HG02642 (cell line): ENCODE data around the gene CTTN.
"Not testable (repeated sequence)": the region's sequence is repeated elsewhere in the genome, so short reads cannot be mapped to it uniquely, and the experiment has no call there.

ENCODE experiments used
- ATAC-seq: cut with Tn5 transposase; IDR thresholded peaks from one replicate; pipeline ENCODE4 v1.9.1; 2021; ENCODE audit warnings: mild to moderate bottlenecking; ENCODE audit not compliant: unreplicated experiment, poor library complexity

Gene CTTN

DNA sequence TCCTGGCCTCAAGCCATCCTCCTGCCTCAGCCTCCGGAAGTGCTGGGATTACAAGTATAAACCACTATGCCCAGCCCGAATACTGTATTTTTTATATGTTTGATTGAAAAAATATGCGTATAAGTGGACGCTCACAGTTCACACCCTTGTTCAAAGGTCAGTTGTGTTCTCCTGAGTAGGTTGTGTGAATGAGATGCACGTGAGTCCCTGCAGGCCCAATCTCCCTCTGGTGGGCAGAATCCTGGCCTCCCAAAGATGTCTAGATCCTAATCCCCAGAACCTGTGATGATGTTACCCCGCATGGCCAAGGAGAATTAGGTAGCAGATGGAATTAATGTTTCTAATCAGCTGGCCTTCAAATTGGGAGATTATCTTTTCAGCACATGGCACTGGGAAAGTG, 41.9 kb downstream of the CTTN start:
- no peak for ATAC-seq

DNA sequence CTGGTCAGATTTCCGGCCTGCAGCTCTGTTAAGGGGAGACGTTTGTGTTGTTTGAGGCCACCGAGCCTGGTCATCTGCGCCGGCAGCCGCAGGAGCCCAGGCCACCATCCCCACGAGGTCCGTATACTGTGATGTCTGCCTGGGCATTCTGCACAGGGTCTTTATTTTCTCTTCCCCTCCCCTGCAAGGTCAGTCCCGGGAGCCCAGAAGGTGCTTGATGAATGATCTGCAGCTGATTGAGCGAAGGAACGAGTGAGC, 45.4 kb downstream of the CTTN start:
- ATAC-seq: no peak

DNA sequence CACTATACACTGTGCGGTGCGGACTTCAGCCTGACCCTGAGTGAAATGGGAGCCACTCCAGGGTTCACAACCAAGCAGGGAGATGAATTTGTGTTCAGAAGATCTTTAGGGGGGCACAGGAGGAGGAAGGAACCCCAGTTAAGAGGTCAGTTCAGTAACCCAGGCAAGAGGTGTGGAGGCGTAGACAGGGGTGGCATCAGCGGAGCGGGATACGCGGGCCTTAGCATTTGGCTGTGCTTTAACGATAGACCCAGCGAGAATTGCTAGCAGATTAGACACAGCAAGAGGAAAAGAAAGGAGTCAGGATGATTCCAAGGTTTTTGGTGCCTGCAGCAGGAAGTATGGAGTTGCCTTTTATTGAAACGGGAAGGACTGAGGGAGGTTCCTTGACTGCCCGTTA, 46.8 kb downstream of the CTTN start:
- no peak for ATAC-seq

DNA sequence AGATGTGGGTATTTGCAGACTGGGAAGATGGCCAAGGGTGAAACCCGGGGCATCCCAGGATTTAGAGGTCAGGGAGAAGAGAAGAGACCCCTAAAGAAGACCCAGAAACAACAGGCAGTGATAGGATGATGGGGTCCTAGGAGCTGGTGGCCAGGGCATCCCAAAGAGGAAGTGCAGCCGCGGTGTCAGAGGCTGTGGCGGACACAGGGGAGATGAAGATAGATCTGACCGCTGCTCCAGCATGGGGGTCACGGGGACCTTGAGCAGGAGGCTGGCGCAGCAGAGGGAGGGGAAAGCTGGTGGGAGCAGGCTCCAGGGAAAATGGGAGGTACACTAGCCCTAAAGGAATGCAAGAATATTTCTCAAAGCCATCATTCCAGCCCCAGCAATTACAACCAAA, 47.3 kb downstream of the CTTN start:
- no peak for ATAC-seq

DNA sequence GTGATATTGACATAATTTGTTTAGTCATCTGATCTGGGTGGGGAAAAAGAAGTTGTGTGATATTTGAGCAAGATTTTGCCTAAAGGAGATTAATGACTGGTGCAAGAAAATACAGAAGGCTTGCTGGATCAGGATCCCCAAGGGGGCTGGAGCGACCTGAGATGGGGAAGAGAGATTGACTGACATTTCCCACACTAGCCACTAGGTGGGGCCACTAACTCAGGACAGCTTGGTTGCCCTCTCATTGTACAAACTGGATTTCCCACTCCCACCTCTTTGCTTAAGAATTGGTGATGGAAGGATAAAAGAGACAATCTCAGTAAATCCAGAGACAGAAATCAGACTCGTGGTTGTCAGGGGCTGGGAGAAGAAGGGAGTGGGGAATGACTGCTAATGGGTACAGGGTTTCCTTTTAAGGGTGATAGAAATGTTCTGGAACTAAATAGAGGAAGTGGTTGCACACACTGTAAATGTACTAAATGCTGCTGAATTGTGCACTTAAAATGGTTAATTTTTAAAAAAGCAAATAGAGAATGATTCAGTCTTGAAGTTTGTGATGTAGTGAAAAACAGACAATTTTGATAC, 50.7 kb downstream of the CTTN start:
- ATAC-seq: no peak

DNA sequence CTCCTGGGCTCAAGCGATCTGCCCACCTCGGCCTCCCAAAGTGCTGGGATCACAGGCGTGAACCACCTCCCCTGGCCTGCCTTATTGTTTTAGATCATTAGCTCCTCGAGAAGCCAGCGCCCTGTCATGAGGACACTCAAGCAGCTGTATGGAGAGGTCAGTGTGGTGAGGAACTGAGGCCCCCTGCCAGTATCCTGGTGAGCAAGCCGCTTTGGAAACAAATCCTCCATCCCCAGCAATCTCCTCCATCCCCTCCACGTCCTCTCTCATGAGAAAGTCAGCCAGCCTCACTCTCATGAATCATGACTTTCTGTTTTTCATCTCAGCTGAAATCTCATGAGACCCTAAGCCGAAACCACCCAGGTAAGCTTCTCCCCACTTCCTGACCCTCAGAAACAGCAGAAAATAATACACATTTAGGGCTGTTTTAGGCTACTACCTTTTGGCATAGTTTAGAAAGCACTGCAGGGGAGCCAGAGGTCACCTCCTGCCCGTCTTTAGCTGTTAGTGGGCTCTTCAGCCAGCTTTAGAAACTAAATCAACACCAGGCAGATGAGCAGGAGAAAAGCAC, 56.0 kb downstream of the CTTN start:
- no peak for ATAC-seq

DNA sequence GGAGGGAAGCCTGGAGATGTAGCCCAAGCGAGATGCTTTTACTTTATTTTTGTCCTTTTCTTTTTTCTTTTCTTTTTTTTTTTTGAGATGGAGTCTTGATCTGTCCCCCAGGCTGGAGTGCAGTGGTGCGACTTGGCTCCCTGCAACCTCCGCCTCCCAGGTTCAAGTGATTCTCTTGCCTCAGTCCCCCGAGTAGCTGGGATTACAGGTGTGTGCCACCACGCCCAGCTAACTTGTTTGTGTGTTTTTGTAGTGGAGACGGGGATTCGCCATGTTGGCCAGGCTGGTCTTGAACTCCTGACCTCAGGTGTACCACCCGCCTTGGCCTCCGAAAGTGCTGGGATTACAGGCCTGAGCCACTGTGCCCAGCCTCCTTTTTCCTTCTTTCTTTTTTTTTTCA, 56.5 kb downstream of the CTTN start:
- ATAC-seq: not testable (repeated sequence)

DNA sequence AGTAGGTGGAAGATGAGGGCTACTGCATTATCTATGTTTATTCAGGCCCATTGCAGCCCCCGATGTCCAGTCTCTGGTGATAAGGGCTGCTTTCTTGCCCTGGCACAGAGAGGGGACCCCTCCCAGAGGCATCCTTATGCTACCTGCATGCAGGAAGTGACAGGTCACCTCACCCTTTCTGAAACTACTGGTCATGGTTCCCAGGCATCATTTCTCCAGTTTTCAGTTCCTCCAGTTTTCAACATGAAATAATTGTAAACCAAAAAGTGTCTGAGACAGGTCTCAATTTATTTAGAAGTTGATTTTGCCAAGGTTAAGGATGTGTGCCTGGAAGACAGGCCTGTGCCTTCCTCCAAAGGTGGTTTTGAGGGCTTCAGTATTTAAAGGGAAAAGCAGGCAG, 57.0 kb downstream of the CTTN start:
- no peak for ATAC-seq

DNA sequence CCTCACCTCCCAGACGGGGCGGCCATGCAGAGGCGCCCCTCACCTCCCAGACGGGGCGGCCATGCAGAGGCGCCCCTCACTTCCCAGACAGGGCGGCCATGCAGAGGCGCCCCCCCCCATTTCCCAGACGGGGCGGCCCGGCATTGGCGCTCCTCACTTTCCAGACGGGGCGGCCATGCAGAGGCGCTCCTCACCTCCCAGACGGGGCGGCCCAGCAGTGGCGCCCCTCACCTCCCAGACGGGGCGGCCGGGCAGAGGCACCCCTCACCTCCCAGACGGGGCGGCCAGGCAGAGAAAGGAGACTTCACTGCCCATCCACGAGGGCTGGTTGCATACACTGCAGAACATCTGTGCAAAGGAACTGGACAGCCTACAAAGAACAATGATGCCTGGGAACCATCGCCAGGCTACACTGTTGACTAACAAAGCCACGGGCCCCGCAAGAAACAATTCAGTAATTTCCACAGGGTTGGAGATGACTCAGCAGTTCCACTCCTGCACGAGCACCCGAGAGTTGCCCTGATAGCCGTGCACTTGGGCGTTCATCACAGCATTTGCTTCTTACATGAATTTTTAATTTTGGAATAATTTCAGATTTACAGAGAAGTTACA, 58.7 kb downstream of the CTTN start:
- no peak for ATAC-seq

DNA sequence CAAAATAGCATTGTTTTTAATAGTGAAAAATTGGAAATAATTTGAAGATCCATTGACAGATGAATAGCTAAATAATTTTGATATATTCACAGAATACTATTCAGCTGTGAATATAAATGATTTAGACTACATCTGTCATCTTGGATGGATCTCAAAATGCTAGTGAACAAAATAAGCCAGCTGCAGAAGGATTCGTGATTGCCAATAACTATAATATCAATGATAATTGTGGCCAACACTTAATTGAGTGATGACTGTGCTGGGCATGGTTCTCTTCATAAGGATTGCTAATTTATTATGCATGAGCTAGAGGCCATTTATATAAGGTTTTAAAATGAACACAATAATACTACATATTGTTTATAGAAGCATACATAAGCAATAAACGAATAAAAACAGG, 60.4 kb downstream of the CTTN start:
- no peak for ATAC-seq

DNA sequence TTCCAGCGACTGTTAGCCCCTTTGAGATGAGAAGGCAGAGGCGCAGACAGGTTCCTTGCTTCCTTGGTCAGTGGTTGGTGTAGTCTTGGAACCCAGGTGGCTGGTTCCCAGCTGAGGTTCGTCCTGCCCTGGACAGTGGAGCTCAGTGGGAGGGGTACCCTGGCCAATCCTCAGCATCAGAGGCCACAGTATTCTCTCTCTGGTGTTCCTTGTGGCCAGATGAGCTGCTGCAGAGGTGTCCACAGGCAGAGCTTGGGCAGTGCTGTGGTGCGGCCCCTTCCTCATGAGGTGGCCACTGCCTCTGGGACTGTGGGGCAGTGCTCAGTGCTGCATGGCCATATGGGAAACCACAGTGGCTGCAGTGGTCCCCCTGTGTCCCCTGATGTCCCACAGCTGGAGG, 61.8 kb downstream of the CTTN start:
- no peak for ATAC-seq

DNA sequence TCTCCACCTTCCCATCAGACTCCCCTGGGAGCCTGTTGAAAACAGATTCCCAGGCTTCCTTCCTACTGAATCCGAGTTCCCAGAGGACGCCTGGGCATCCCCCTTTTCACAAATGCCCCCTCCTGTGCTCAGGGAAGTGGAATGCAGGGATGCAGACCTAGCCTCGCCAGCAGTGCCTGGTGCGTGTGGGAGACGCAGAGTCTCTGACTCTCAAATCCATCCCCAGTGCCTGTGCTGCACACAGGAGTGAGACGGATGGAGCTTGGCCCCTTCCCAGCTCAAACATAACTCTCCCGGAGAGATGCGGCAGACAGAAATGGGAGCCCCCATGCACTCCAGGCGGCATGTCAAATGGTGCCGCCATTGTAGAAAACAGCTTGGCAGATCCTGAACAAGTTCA, 62.6 kb downstream of the CTTN start:
- no peak for ATAC-seq

DNA sequence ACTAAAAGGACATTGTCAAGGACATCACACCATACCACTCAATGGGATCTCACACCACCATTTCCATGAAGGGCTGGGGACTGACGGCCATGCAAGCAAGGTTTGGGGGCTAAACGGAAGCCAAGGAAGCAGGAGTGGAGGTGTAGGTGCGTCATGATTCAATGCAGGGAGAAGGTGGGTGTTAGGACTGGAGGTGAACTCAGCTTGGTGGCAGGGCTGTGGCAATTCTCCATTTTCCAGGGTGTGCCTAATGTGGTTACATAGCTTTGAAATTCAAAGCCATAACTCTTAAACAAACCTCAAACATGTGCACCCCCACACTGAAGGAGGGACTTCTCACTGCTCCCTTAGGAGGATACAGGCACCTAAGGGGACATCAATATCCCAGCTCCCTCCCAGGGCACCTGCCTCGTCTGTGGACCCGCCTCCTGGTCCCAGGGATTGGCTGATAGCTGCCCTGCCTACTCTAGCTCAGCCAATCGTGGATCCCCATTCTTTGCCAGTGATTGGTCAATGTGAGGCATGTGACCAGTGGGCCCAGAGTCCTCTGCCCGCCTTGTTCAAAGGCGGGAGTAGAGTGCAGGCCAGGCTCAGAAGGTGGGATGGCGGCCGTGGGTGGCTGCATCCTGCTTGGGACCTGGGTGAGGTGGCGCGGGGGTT, 64.6 kb downstream of the CTTN start:
- ATAC-seq: no peak

DNA sequence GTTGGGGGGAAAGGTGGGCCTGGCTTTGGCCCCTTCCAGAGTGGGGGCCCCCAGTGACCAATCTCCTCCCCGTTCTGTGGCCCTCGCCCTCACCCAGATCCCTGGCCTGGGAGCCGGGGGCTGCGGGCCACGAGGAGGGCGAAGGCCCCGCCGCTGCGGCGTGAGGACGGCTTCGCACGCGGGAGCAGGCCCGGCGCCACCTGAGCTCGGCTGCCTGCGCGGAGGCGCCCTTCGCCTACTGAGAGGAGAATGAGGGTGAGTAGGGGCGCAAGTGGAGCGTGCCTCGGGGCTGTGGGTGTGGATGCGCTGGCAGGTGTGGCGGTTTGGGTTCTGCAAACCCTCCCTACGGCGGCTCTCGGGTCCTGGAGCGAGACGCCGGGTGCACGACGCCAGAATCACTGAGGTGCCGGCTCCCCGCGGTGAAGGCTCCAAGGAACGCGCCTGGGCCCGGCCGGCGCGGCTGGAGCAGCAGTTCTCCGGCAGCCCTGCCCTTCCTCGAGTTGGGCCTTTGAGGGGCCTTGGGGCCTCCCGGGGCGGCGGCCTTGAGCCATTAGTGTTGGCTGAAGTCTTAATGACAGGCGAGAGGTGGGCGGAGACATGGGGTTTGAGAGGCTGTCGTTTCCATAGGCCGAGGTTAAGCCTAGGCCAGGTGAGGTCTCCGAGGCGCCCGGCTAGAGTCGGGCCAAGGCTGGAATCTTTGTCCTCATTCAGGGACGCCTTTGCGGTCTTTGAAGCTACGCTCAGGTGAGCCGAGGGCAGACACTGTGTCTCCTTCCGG, 65.3 kb downstream of the CTTN start:
- ATAC-seq: no peak

DNA sequence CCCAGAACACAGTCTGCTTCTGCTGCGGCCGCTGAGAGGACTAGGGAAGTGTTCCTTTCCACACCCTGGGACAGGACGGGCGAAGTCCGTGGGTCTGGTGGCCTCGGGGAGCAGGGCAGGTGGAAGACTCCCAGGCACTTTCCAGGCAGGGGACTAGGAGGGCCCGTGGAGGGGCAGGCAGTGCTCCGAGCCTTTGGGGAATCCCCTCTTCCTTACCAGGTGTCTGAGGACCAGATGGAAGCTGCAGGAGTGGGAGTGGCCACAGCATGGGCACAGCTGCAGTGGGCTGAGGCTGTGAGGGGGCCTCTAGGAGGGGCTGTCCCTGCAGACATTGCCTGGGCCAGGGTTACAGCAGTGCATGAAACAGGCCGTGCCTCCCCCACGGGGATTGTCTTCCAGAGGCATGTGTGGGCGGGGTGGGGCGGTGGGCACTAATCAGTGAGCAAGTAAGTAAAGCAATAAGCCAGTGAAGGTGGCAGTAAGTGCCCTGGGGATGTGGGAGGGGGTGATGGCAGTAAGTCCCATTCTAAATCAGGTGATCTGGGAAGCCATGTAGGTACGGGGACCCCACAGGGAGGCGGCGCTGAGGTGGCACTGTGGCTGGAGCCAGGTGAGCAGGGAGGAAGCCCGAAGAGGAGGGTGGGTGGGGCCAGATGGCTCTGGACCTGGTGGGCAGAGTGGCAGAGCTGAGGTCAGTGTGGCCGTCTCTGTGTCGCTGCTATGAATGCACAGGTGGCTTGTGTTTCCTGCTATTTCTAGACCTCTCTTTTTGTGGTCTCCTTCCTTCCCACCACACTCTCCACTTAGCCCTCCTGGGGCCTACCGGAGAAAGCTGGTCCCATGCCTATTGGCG, 66.4 kb downstream of the CTTN start:
- ATAC-seq: no peak

DNA sequence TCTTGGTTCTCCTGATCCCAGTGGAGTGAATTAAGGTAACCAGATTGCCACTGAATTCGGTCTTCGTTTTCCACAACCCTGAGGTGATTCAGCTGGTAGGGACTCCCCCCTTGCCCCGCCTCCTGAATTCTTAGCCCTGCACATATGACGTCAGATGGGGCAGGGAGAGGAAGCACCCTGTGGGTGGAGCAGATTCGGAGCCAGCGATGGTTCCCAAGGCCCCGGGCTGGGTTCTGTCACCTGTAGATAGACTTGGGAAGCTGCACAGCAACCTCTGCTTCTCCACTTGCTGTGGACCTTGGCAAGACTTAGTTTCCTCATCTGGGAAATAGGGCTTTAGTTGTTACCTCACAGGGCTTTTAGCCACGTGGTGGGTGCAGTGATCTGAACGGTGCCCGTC, 67.8 kb downstream of the CTTN start:
- no peak for ATAC-seq

DNA sequence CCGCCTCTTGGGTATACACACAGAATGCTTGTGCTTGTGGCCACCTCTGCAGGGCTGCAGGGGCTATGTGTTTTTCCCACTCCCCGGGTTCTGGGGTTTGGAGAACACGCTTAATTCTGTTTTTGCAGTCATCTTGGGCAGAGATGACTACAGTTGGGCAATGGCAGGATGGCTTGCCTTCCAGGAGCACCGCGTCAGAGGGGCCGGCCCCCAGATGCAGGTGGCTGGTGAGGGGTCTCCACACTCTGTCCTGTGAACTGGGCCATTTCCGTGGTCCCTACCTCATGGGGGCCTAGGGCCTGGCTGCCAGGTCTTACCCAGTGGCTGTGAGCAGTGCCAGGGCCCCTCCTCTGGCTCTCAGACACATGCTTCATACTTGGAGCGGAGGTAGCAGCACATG, 68.3 kb downstream of the CTTN start:
- no peak for ATAC-seq

DNA sequence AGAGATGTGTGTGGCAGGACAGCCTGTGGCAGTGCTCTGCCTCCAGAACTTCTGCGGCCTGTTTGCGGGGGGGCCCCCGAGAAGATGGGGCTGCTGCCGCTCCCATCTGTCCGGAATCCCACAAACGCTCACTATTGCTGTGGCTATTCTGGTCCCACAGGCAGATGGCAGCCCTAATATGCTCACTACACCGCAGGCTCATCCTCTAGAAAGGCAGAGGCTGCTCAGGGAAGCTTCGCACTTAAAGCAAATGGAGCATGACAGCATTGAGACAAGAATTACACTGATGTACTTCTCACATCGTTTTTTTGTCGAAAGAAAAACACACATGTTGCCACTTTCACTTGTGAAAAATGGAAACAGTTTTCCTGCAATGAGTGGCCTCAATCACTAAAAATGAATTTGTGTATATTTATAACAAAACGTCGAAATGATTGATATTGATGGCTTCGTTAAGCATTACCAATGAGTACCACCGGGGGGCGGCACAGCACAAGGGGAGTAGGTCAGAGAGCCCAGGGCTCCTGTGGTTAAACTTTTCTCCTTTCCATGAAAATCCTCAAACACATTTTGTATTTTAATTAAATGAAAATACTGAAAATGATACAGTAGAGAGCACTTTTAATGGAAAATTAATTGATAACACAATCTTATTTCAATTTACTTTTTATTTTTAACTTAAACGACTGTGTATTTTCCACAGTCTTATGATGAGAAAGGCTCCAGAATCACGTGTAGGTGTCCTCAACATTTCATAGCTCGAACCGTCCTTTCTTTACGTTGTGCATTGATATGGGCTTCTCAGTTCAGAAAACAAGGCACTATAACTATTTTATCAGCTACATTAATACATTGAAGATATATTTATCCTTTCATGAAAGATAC, 69.1 kb downstream of the CTTN start:
- ATAC-seq: no peak
